Measurements from ENCODE around the gene ATP8B4. TPM values are rescaled to one million over a fixed set of nuclear protein-coding genes. Genes with fewer than 3 reads are reported as not detected.

The ATP8B4 gene
- total RNA-seq, 1 experiment from 2014 or later = 0.20 TPM

DNA sequence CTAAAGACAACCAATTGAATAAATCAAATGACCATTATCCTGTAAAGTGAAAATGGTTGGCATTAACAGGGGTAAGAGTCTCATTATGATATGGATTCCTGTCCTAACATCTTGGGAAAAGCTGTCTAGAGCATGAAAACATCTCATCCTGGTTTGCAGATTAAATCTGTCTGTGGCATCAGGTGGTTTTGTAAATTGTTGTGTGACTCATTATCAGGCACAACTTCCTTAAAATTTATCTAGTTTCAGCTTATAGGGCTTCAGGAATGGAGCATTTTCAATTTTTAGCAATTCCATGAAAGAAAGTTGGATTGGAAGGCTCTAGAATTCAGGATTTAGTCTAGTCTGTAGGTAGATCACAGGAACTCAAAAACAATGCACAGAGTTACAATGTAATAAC is 31.8 kb upstream of the ATP8B4 start:
- no peak overlapping the region for H2AFZ ChIP-seq
- CTCF ChIA-PET = interaction anchor here (0.6 kb wide), 3 partner anchors 184 to 1399 kb away, joined by 3 to 7 read pairs (median 5); no protein-coding TSS in a partner anchor
- no TSS peak for BruUV-seq (replicated peaks)
- no peak overlapping the region for H3K4me3 ChIP-seq
- H3K79me2 ChIP-seq (ENCODE audit: low read depth) = no peaks in the 10 kb centered on the region
- POLR2A ChIA-PET (ENCODE audit: unreplicated experiment) = interaction anchor here (0.6 kb wide), 1 partner anchor 137 kb away, joined by 3 read pairs; no protein-coding TSS in a partner anchor
- no peaks in the 10 kb centered on the region for H3K9me2 ChIP-seq (ENCODE audit: insufficient read depth)
- no peaks in the 10 kb centered on the region for H3K9me3 ChIP-seq (ENCODE audit: insufficient read depth, low read depth)
- no peaks in the 10 kb centered on the region for H4K20me1 ChIP-seq (ENCODE audit: insufficient read depth)
- H3F3A ChIP-seq (ENCODE audit: insufficient read depth, low read depth) = no peaks in the 10 kb centered on the region; the same call in 1 of the 2 replicates
- TF ChIP-seq, protein P1, sequence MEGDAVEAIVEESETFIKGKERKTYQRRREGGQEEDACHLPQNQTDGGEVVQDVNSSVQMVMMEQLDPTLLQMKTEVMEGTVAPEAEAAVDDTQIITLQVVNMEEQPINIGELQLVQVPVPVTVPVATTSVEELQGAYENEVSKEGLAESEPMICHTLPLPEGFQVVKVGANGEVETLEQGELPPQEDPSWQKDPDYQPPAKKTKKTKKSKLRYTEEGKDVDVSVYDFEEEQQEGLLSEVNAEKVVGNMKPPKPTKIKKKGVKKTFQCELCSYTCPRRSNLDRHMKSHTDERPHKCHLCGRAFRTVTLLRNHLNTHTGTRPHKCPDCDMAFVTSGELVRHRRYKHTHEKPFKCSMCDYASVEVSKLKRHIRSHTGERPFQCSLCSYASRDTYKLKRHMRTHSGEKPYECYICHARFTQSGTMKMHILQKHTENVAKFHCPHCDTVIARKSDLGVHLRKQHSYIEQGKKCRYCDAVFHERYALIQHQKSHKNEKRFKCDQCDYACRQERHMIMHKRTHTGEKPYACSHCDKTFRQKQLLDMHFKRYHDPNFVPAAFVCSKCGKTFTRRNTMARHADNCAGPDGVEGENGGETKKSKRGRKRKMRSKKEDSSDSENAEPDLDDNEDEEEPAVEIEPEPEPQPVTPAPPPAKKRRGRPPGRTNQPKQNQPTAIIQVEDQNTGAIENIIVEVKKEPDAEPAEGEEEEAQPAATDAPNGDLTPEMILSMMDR (conservative IDR thresholded peaks at IDR 0.05) = no peak
- no peak for TF ChIP-seq EZH2 (IDR thresholded peaks at IDR 0.05; ENCODE audit: low read depth)
- H3K36me3 ChIP-seq (ENCODE audit: low read depth) = no peaks in the 10 kb centered on the region
- H3K27ac ChIP-seq = no peak overlapping the region; the same call in 1 of the 2 replicates
- intact Hi-C loops (cut with micrococcal nuclease; ENCODE audit: unreplicated experiment) = no loop called here
- H3K4me1 ChIP-seq (replicated peaks; ENCODE audit: insufficient read depth) = peaks cover 32% of the 10 kb centered on the region
- no peaks in the 10 kb centered on the region for H3K27me3 ChIP-seq (ENCODE audit: insufficient read depth, low read depth)
- DNase-seq = no peak
- H3K4me2 ChIP-seq = no peak overlapping the region

DNA sequence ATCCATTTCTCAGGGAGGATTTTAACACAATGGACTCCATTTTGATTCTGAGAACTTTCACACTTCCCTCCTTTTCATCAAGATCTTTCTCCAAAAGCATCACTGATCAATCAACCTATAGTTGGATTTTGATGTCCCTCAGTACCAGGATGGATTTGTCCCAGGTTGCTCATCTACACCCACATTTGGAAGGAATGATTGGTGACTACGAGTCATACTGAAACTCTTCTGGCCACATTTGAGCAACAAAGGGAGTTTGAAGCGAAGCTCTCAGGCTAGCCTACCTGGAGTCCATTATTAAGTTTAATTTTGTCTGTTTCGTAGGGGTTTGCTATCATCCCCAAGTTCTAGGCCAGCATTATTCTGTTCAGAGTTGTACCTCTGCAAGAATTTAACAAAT is 31.3 kb upstream of the ATP8B4 start:
- Histone ChIP-seq H2AFZ (no peak overlapping the region), H3K36me3 (ENCODE audit: low read depth) (no peaks in the 10 kb centered on the region), H3K27ac (no peak overlapping the region), H4K20me1 (ENCODE audit: insufficient read depth) (no peaks in the 10 kb centered on the region), H3K4me2 (no peak overlapping the region), H3K9me3 (ENCODE audit: insufficient read depth, low read depth) (no peaks in the 10 kb centered on the region), H3K4me1 (replicated peaks; ENCODE audit: insufficient read depth) (peaks cover 32% of the 10 kb centered on the region), H3K4me3 (no peak overlapping the region), H3F3A (ENCODE audit: insufficient read depth, low read depth) (no peaks in the 10 kb centered on the region; the same call in 1 of the 2 replicates), H3K27me3 (ENCODE audit: insufficient read depth, low read depth) (no peaks in the 10 kb centered on the region), H3K79me2 (ENCODE audit: low read depth) (no peaks in the 10 kb centered on the region), H3K9me2 (ENCODE audit: insufficient read depth) (no peaks in the 10 kb centered on the region)
- ChIA-PET POLR2A (ENCODE audit: unreplicated experiment) (interaction anchor here (0.6 kb wide), 1 partner anchor 138 kb away, joined by 3 read pairs; no protein-coding TSS in a partner anchor), CTCF (interaction anchor here (0.6 kb wide), 1 partner anchor 184 kb away, joined by 7 read pairs; no protein-coding TSS in a partner anchor)
- TF ChIP-seq, protein P1 (conservative IDR thresholded peaks at IDR 0.05) = no peak
- TF ChIP-seq EZH2 (IDR thresholded peaks at IDR 0.05; ENCODE audit: low read depth) = no peak
- no TSS peak for BruUV-seq (replicated peaks)
- intact Hi-C loops (cut with micrococcal nuclease; ENCODE audit: unreplicated experiment) = no loop called here
- DNase-seq = no peak

DNA sequence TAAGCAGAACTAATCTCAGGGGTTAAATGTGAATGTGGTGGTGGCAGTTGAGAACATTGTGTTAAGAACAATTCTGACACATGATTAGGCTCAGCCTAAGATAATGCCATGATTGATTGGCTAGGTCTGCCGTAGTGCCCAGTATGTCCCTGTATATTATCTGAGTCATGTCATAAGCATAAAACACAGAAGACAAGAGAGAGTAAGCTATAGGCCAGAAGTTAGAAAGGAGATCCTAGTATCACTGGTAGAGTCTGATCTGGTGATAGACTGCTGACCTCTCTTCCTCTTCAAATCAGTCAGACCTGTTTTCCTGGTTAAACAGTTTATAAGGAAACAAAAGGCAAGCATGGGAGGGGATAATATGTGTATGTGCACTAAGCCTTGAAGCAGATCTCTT is 30.1 kb upstream of the ATP8B4 start:
- DNase-seq = peak in 1 of 2 experiments; percentile 88
- POLR2A ChIA-PET (ENCODE audit: unreplicated experiment) = interaction anchor here (0.7 kb wide), 1 partner anchor 1236 kb away, joined by 6 read pairs; no protein-coding TSS in a partner anchor
- no peaks in the 10 kb centered on the region; the same call in 1 of the 2 replicates for H3F3A ChIP-seq (ENCODE audit: insufficient read depth, low read depth)
- H3K9me2 ChIP-seq (ENCODE audit: insufficient read depth) = no peaks in the 10 kb centered on the region
- H3K4me2 ChIP-seq = peak overlapping the region; percentile 24
- no TSS peak for BruUV-seq (replicated peaks)
- intact Hi-C loops (cut with micrococcal nuclease; ENCODE audit: unreplicated experiment) = loop anchor here (2.0 to 10.0 kb wide), 4 partner anchors 34 to 1794 kb away; partner anchors contain the start of gene SLC27A2
- no peaks in the 10 kb centered on the region for H4K20me1 ChIP-seq (ENCODE audit: insufficient read depth)
- no peaks in the 10 kb centered on the region for H3K79me2 ChIP-seq (ENCODE audit: low read depth)
- peaks cover 36% of the 10 kb centered on the region for H3K4me1 ChIP-seq (replicated peaks; ENCODE audit: insufficient read depth)
- TF ChIP-seq, protein P1 (conservative IDR thresholded peaks at IDR 0.05) = no peak
- CTCF ChIA-PET = interaction anchor here (2.1 kb wide), 1 partner anchor 167 kb away, joined by 18 read pairs; no protein-coding TSS in a partner anchor
- no peak overlapping the region for H2AFZ ChIP-seq
- H3K4me3 ChIP-seq = no peak overlapping the region
- H3K27ac ChIP-seq = peak overlapping the region; percentile 84
- no peaks in the 10 kb centered on the region for H3K27me3 ChIP-seq (ENCODE audit: insufficient read depth, low read depth)
- no peaks in the 10 kb centered on the region for H3K36me3 ChIP-seq (ENCODE audit: low read depth)
- no peaks in the 10 kb centered on the region for H3K9me3 ChIP-seq (ENCODE audit: insufficient read depth, low read depth)
